GM19025 (cell line): ENCODE measurements around the gene TMEM225B.
"Not testable (repeated sequence)": the region's sequence is repeated elsewhere in the genome, so short reads cannot be mapped to it uniquely, and the experiment has no call there.

ENCODE experiments used
- ATAC-seq: cut with Tn5 transposase; IDR thresholded peaks from one replicate; pipeline ENCODE4 v1.9.1; 2021; ENCODE audit warnings: mild to moderate bottlenecking, low read depth, moderate library complexity; ENCODE audit not compliant: unreplicated experiment

Gene TMEM225B

GRCh38 chr7:99622596-99622995, 24.5 kb downstream of the TMEM225B start:
- ATAC-seq = no peak

- ATAC-seq = no peak
Observed at GRCh38 chr7:99623091-99623693, 25.1 kb downstream of the TMEM225B start.

- ATAC-seq = no peak
Observed at GRCh38 chr7:99623702-99624447, 25.8 kb downstream of the TMEM225B start.

- ATAC-seq = no peak
Observed at GRCh38 chr7:99624484-99624883, 26.4 kb downstream of the TMEM225B start.

- no peak for ATAC-seq
Observed at GRCh38 chr7:99625321-99625720, 27.3 kb downstream of the TMEM225B start.

GRCh38 chr7:99625961-99626360, 27.9 kb downstream of the TMEM225B start:
- ATAC-seq = no peak

GRCh38 chr7:99626661-99627060, 28.6 kb downstream of the TMEM225B start:
- ATAC-seq = no peak

GRCh38 chr7:99627513-99627912, 29.4 kb downstream of the TMEM225B start:
- ATAC-seq = no peak

GRCh38 chr7:99628471-99629465, 30.7 kb downstream of the TMEM225B start:
- no peak for ATAC-seq

GRCh38 chr7:99629643-99630042, 31.6 kb downstream of the TMEM225B start:
- ATAC-seq = no peak

GRCh38 chr7:99631295-99632109, 33.4 kb downstream of the TMEM225B start:
- no peak for ATAC-seq

GRCh38 chr7:99637414-99637813, 39.3 kb downstream of the TMEM225B start:
- ATAC-seq = not testable (repeated sequence)

- ATAC-seq = no peak
Observed at GRCh38 chr7:99638731-99639130, 40.7 kb downstream of the TMEM225B start.

GRCh38 chr7:99639267-99639666, 41.2 kb downstream of the TMEM225B start:
- ATAC-seq = no peak

GRCh38 chr7:99642027-99642426, 44.0 kb downstream of the TMEM225B start:
- ATAC-seq = no peak

GRCh38 chr7:99643464-99643863, 45.4 kb downstream of the TMEM225B start:
- ATAC-seq = no peak

GRCh38 chr7:99644431-99644830, 46.4 kb downstream of the TMEM225B start:
- ATAC-seq = no peak

- no peak for ATAC-seq
Observed at GRCh38 chr7:99645590-99645989, 47.5 kb downstream of the TMEM225B start.

GRCh38 chr7:99648843-99649242, 50.8 kb downstream of the TMEM225B start:
- ATAC-seq = no peak

GRCh38 chr7:99651290-99651689, 53.2 kb downstream of the TMEM225B start:
- ATAC-seq = no peak
